Measurements from ENCODE around the gene BPIFB1.

- no peak for TF ChIP-seq CTCF (IDR thresholded peaks at IDR 0.05)
- TF ChIP-seq POLR2A (IDR thresholded peaks at IDR 0.05) = no peak
- TF ChIP-seq EP300 (IDR thresholded peaks at IDR 0.05) = no peak
These were observed 15.4 kb downstream of the BPIFB1 start for GRCh38 chr20:33298391-33298790.

Measured in sigmoid colon (tissue), 4 donors.